NOMO-1 treated with DMSO at 0.1 percent for 48 hours (cell line): ENCODE data around the gene DNAJB9.
A peak's percentile ranks its signal among the peaks of the same experiment; 100 is the strongest.

Experiments
- DNase-seq: peaks from one replicate; lab custom pipeline; 2025; ENCODE audit not compliant: unreplicated experiment; lab: John Stamatoyannopoulos, UW

DNAJB9 gene

DNA sequence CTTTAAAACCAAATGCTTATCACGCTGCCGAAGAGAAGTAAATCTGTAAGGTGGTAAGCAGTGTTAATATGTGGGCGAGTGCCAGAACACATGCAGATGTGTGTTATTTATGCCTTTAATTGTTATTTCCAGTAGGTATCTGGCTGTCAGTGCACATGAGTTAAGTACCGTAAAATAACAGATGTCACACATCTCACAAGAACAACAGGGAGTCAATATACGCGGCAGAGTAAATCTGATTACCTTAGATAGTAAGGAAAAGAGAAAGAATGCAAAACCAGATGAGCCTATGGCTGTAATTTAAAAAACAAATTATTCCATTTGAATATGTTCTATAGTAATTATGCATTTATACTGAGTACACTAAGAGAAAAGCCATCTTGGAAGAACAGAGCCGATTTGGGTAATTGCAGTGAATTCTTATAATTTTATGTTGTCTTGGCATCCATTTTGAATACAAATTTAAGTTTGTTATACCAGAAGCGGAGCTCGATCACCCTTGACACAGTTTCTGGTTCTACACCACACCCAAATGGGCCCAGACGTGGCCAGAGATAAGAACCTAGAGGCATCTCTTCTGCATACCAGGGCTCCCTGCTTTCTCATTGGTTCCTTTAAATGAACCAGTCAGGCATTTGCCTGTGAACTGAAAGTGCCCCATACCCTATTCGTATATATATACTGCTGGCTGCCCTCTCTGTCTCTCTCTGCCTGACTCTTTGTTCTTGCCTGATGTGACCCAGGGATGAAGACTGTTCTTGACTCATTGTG lies 34.8 kb downstream of the DNAJB9 start:
- DNase-seq, result no peak

DNA sequence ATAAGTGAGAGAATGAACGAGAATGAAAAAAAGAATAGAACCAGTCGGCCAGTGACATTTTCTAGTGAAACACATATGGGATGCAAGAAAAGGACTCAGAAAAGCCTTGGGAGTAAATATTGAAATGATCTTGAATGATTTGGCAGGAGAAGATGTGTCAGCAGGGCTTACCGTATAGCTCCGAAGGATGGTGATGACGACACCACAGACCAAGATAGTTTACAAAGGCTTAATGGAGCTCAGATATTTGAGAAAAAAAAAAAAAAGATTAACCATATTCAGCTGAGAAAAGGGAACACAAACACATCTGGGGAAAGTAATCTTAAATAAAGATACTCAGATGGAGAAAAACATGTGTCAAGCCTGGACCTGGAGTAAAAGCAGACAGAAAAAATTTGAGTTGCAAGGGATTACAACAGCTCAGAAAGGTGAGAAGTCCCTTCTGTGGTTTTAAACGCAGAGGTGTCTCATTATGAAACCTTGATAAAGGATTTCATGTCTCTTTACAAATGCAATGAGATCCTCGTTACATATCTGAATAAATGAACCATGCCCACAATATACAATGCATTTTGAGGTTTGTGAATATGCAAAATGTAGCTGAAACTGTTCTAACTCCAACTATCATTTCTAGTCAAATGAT lies 36.0 kb downstream of the DNAJB9 start:
- no peak for DNase-seq

DNA sequence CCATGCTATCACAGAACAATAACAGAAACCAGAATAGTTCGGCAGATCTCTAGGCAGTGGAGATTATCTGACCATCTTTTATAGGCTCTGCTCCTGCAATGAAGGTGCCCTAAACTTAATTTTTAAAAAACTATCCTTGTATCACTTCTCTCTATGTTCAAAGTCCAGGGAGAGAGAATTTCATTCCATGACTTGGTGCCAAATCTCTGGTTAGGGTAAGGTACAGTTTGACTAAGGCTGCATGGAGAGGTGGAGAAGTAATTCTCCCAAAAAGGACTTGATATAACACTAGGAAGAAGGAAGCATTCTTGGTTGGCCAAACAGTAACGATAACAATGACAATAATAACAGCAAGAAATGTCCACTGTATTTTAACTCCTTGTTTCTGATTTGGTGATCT lies 40.0 kb downstream of the DNAJB9 start:
- no peak for DNase-seq

DNA sequence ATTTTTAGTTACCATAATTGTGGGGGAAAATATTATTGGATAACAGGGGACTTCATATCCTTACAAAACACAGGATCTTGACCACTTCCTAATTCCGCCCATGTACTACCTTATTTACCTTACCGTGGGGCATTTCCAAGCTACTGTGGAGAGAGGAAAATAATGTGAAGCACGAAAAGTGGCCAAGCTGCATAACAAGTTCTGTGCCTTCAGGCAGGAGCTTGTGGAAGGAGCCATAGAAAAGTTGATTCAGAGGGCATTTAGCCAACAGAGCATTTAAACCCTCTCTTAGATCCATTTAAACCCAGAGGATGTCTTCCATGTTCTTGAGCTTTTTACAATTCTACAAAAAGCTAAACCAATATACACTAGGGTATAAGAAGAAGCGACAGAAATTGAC lies 41.6 kb downstream of the DNAJB9 start:
- no peak for DNase-seq

DNA sequence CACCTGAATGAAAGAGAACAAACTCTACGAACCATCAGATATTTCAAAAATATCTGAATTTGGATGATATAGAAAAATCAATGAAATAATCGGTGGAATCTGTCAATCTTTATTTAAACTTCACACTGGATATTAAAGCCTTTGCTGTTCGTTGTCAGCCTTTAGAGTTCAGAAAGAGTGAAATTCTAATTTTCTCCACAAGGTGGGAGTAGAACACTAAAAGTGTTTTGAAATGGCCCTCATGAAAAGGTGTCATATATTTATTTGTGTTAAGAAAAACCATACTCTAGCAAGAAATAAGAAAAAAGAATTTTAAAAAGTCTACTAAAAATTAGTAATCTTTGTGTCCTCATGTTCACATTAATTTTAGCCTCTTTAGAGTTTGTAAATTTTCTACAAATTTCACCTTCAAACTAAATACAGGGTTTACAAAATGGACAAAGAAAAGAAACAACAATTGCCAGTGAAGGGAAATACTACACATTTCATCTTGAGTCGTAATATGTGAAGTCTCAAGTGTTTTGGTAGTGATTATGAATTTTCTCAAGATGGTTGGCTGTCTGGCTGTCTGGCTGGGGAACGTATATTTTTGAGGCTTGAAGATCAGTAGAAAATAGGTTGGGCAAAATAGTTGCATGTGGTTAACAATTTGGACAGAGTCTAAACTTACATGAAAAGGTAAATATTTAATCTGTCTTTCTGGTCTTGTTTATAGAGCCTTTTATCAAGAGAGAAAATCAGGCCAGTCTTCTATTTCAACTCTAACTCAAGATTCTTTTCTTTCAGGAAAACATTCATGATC lies 43.7 kb downstream of the DNAJB9 start:
- DNase-seq, result peak; percentile 9

DNA sequence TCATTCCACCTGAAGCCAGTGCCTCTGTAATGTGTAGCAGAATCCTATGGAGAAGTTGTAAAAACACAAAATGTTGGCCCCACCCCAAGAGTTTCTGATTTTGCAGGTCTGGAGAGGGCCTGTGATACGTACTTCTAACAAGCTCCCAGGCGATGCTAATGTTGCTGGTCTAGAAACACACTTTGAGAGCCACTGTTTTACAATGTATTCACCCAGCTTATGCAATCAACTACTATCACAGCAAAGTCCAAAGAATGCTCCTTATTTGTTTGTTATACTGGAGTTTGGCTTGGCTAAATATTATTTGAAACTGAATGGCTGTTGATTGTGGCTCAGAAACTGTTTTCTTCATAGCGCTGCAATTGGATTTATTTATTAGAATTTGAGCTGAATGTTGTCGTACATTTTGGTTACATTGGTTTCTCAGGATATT lies 44.3 kb downstream of the DNAJB9 start:
- DNase-seq, result no peak

DNA sequence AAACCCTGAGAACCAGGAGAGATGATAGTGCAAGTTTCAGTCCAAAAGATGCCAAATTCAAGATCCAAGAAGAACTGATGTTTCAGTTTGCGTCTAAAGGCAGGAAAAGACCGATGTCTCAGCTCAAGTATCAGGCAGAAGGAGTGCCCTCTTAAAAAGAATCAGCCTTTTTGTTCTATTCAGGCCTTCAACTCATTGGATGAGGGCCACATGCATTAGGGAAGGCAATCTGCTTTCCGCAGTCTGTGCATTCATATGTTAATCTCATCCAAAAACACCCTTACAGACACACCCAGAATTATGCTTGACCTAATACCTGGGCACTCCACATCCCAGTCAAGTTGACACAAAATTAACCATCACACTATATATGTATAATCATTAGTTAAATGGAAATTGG lies 45.2 kb downstream of the DNAJB9 start:
- no peak for DNase-seq

DNA sequence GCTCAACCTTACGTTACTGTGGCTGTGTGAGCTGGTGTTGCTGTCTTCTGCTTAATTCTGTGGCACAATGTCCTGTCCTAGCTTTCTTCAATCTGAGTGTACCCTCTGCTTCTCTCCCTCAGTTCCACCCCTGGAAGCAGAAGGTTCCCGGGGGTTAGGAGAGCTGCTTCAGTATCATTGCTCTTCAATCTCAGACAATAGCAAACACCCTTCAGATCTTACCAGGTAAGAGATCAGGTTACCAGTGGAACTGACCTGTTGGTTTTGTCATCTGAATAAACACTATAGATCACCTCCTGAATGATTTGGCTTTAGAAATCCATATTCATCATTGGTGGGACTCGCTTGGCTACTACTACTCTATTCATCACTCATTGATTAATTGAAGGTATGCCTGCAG lies 48.4 kb downstream of the DNAJB9 start:
- DNase-seq, result no peak

DNA sequence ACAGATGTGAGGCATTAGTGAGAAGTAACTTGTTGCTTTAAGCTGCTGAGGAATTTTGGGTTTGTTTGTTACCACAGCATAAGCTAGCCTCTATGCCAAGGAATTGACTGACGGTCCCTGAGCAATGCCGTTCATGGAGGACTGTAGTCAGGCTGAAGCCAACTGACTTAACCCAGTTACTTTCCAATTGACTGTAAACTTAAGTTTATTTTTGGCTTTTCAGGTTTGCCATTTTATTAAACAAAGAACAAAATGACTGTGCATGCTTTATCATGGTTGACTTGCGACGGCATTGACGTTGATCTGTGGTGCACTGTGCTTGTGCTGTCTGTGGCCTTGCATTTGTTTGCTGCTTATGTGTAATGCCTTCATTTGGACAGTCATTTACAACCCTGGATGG lies 53.5 kb downstream of the DNAJB9 start:
- DNase-seq, result no peak
